Measurements from ENCODE around the gene MED10. TPM values are rescaled to one million over a fixed set of nuclear protein-coding genes. Genes with fewer than 3 reads are reported as not detected.
A peak's percentile ranks its signal among the peaks of the same experiment; 100 is the strongest.

MED10 gene
- total and polyA plus RNA-seq, 9 of the 15 experiments (the other 6 are each of a cell fraction or from before 2014, with no cell fraction given) = 23.8 to 83.4 (median 58.8) TPM

GRCh38 chr5:6328173-6328572 is 50.2 kb downstream of the MED10 start (continued):
- TF ChIP-seq CHAMP1 (IDR thresholded peaks at IDR 0.05) (0 out of 2 replicates have a peak, but pooled peaks have one; percentile 42), NCOA1 (IDR thresholded peaks at IDR 0.05; ENCODE audit: low read depth) (no peak), DMBX1 (CRISPR knock-in tag; IDR thresholded peaks at IDR 0.05; ENCODE audit: borderline replicate concordance) (peak; percentile 61; the same call in 1 of the 2 replicates), TAF7 (tag; IDR thresholded peaks at IDR 0.05) (no peak), L3MBTL2 (IDR thresholded peaks at IDR 0.05) (no peak), MYNN (IDR thresholded peaks at IDR 0.05) (no peak), MYNN (CRISPR knock-in tag; IDR thresholded peaks at IDR 0.05) (no peak), EHMT2 (IDR thresholded peaks at IDR 0.05) (peak; percentile 98), TEAD4 (IDR thresholded peaks at IDR 0.05; ENCODE audit: low read length) (peak; percentile 68), TEAD4 (CRISPR knock-in tag; IDR thresholded peaks at IDR 0.05; ENCODE audit: borderline replicate concordance) (no peak), PCBP2 (IDR thresholded peaks at IDR 0.05; ENCODE audit: low read depth, low read length, poor library complexity, severe bottlenecking) (no peak), CREB3 (tag; conservative IDR thresholded peaks at IDR 0.05; ENCODE audit: low read depth) (0 out of 2 replicates have a peak, but pooled peaks have one; percentile 28), MIER1 (IDR thresholded peaks at IDR 0.05; ENCODE audit: low read depth) (peak; percentile 95)

All from K562 (cell line).